Mammary microvascular endothelial cell (primary cell): ENCODE results near the gene LEF1. TPM values are rescaled to one million over a fixed set of nuclear protein-coding genes. Genes with fewer than 3 reads are reported as not detected.

Source experiments
- total RNA-seq: library from RNA; depleted of rRNA; stranded (reverse); fragments of >200 nt; gene quantifications from 2 replicates; pipeline ENCODE4 v1.2.3, GENCODE V29; 2015

Gene LEF1
- total RNA-seq: 0.07 and 0.10 TPM in 2 replicates

DNA sequence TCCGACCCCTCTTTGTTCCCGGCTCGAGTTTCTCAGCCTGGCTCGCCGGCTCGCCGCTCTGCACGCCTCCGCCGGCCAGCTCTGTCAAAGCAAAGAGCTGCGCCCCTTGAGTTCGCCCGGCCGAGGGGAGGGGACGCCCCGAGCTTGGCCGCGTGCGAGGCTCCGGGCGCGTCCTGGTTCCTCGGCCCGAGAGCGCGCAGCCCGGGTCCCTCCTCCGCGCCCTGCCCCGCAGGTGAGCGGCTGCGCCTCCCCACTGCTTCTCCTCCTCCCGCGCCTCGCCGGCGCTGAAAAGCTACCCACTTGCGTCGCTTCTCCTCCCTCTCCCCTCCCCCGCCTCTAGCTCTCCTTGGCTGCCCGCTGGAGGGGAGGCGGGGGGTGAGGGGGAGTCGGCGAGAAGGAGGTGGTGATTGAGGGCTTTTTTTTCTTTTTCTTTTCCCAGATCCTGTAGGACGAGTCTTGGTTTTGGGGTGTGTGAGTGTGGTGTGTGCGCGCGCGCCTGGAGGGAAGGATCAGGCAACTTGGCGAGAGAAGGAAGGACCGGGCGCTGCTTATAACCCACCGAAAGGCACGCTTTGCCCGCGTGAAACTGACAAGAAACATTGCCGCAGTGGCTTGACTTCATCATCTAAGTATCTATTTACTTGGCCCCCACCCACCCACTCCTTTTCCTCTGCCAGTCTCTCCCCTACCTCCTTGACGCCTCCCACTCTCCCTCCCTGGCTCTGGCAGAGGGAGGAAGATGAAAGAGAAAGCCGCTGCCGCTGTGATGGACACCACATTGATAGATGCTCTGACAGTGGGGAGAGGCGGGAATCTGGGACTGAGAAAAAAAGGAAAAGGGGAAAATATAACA is at the start of gene LEF1:
Gene LEF1 (minus strand): TSS at position 262 of the 853 bp plus-strand sequence. CDS start 1,165 bp downstream, outside the sequence.

Other genes with a start within 250 kb of the LEF1 start
- gene CYP2U1, start 237.4 kb downstream of the LEF1 start, total RNA-seq: 5.8 and 6.3 TPM in 2 replicates
- 12.2 and 12.5 TPM in 2 replicates for gene HADH, start 179.0 kb downstream of the LEF1 start, total RNA-seq